Measurements from ENCODE around the gene CLEC5A.

DNA sequence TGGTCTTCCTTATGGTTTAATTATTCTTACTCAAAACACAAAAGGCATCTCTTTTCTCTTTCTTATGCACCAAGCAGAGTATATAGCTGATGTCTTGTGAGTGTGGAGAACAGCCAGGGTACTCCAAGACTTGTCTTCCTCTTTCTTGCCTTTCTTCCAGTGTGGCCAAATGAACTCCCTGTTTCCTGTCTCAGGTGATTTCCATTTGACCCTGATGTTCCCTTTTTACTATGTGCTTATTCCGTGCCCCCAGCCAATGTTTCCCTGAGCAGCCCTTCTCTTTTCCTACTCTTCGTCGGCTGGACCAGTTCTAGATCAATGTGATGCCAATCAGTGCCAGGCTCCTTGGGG, 18.0 kb downstream of the CLEC5A start:
- TF ChIP-seq, protein P1, sequence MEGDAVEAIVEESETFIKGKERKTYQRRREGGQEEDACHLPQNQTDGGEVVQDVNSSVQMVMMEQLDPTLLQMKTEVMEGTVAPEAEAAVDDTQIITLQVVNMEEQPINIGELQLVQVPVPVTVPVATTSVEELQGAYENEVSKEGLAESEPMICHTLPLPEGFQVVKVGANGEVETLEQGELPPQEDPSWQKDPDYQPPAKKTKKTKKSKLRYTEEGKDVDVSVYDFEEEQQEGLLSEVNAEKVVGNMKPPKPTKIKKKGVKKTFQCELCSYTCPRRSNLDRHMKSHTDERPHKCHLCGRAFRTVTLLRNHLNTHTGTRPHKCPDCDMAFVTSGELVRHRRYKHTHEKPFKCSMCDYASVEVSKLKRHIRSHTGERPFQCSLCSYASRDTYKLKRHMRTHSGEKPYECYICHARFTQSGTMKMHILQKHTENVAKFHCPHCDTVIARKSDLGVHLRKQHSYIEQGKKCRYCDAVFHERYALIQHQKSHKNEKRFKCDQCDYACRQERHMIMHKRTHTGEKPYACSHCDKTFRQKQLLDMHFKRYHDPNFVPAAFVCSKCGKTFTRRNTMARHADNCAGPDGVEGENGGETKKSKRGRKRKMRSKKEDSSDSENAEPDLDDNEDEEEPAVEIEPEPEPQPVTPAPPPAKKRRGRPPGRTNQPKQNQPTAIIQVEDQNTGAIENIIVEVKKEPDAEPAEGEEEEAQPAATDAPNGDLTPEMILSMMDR (IDR thresholded peaks at IDR 0.05) = no peak
- no peak for TF ChIP-seq POLR2AphosphoS5 (IDR thresholded peaks at IDR 0.05)

Data from upper lobe of left lung (tissue), 4 donors.